PFSK-1 (cell line): Measurements from ENCODE around the gene MOCOS.

Experiments
- SIN3A ChIP-seq: IDR thresholded peaks from 2 replicates; pipeline ENCODE4 v1.6.1; 2012; ENCODE audit warnings: mild to moderate bottlenecking, low read length, moderate library complexity, borderline replicate concordance; ENCODE audit not compliant: insufficient read depth
- TF ChIP-seq, protein P1 (sequence below), 2 experiments: IDR thresholded peaks; 2 replicates each; pipeline versions ENCODE4 v1.6.1 to v1.8.0; 2011 to 2012; ENCODE audit warnings: low read depth in 2 of 2, low read length in 2 of 2, control low read depth in 1 of 2, inconsistent platforms in 1 of 2, mild to moderate bottlenecking in 1 of 2, moderate library complexity in 1 of 2; ENCODE audit not compliant: insufficient read depth in 1 of 2

DNA sequence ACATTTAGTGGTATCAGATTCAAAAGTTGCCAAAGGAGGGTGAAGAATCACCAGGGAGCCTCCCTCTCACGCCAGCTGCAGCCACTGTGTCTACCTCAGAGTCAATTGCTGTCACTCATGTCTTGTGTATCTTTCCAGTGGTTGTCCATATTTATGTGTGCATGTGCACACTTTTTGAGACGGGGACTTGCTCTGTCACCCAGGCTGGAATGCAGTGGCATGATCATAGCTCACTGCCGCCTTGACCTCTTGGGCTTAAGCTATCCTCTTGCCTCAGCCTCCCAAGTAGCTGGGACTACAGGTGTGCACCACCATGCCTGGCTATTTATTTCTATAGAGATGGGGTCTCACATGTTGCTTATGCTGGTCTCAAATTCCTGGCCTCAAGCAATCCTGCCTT, 4.0 kb downstream of the MOCOS start:
- TF ChIP-seq SIN3A = no peak
- TF ChIP-seq, protein P1, sequence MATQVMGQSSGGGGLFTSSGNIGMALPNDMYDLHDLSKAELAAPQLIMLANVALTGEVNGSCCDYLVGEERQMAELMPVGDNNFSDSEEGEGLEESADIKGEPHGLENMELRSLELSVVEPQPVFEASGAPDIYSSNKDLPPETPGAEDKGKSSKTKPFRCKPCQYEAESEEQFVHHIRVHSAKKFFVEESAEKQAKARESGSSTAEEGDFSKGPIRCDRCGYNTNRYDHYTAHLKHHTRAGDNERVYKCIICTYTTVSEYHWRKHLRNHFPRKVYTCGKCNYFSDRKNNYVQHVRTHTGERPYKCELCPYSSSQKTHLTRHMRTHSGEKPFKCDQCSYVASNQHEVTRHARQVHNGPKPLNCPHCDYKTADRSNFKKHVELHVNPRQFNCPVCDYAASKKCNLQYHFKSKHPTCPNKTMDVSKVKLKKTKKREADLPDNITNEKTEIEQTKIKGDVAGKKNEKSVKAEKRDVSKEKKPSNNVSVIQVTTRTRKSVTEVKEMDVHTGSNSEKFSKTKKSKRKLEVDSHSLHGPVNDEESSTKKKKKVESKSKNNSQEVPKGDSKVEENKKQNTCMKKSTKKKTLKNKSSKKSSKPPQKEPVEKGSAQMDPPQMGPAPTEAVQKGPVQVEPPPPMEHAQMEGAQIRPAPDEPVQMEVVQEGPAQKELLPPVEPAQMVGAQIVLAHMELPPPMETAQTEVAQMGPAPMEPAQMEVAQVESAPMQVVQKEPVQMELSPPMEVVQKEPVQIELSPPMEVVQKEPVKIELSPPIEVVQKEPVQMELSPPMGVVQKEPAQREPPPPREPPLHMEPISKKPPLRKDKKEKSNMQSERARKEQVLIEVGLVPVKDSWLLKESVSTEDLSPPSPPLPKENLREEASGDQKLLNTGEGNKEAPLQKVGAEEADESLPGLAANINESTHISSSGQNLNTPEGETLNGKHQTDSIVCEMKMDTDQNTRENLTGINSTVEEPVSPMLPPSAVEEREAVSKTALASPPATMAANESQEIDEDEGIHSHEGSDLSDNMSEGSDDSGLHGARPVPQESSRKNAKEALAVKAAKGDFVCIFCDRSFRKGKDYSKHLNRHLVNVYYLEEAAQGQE (IDR thresholded peaks at IDR 0.05; ENCODE audit: insufficient read depth in 1 of 2, low read depth in 2 of 2, low read length in 2 of 2) = no peak
